ENCODE results near the gene CD47.
A peak's percentile ranks its signal among the peaks of the same experiment; 100 is the strongest.

CD47 gene

GRCh38 chr3:108008931-108009639, 81.7 kb downstream of the CD47 start:
- DNase-seq: peak; percentile 63

- DNase-seq: no peak
These were observed 82.7 kb downstream of the CD47 start for GRCh38 chr3:108008106-108008505.

- DNase-seq: no peak
These were observed 83.9 kb downstream of the CD47 start for GRCh38 chr3:108006881-108007331.

- no peak for DNase-seq
These were observed 84.6 kb downstream of the CD47 start for GRCh38 chr3:108006077-108006771.

- DNase-seq: no peak
These were observed 86.2 kb downstream of the CD47 start for GRCh38 chr3:108004647-108005046.

- no peak for DNase-seq
These were observed 89.4 kb downstream of the CD47 start for GRCh38 chr3:108001457-108001856.

GRCh38 chr3:107999215-107999775, 91.5 kb downstream of the CD47 start:
- peak; percentile 42 for DNase-seq

- DNase-seq: no peak
These were observed 93.2 kb downstream of the CD47 start for GRCh38 chr3:107997671-107998070.

- DNase-seq: no peak
These were observed 95.0 kb downstream of the CD47 start for GRCh38 chr3:107995823-107996222.

- no peak for DNase-seq
These were observed 95.7 kb downstream of the CD47 start for GRCh38 chr3:107994956-107995715.

- no peak for DNase-seq
These were observed 96.7 kb downstream of the CD47 start for GRCh38 chr3:107994181-107994580.

GRCh38 chr3:107993771-107994170, 97.1 kb downstream of the CD47 start:
- DNase-seq: no peak
